ENCODE results near the gene EPB41.
"Not testable (repeated sequence)": the region's sequence is repeated elsewhere in the genome, so short reads cannot be mapped to it uniquely, and the experiment has no call there.

EPB41 gene

GRCh38 chr1:29131056-29131455 lies 216.7 kb downstream of the EPB41 start:
- DNase-seq (ENCODE audit: low read depth in 2 of 2): not testable (repeated sequence)

- no peak for DNase-seq (ENCODE audit: low read depth in 2 of 2)
Measured at GRCh38 chr1:29133861-29134694, 219.7 kb downstream of the EPB41 start.

- no peak for DNase-seq (ENCODE audit: low read depth in 2 of 2)
Measured at GRCh38 chr1:29134695-29135028, 220.3 kb downstream of the EPB41 start.

- no peak for DNase-seq (ENCODE audit: low read depth in 2 of 2)
Measured at GRCh38 chr1:29136391-29136915, 222.1 kb downstream of the EPB41 start.

GRCh38 chr1:29142714-29143113 lies 228.3 kb downstream of the EPB41 start:
- DNase-seq (ENCODE audit: low read depth in 2 of 2): no peak

GRCh38 chr1:29144178-29144577 lies 229.8 kb downstream of the EPB41 start:
- DNase-seq (ENCODE audit: low read depth in 2 of 2): no peak

- no peak for DNase-seq (ENCODE audit: low read depth in 2 of 2)
Measured at GRCh38 chr1:29145739-29146437, 231.5 kb downstream of the EPB41 start.

GRCh38 chr1:29148656-29149491 lies 234.5 kb downstream of the EPB41 start:
- DNase-seq (ENCODE audit: low read depth in 2 of 2): no peak

- not testable (repeated sequence) for DNase-seq (ENCODE audit: low read depth in 2 of 2)
Measured at GRCh38 chr1:29150346-29150745, 236.0 kb downstream of the EPB41 start.

GRCh38 chr1:29152046-29152805 lies 237.9 kb downstream of the EPB41 start:
- DNase-seq (ENCODE audit: low read depth in 2 of 2): no peak

- DNase-seq (ENCODE audit: low read depth in 2 of 2): no peak
Measured at GRCh38 chr1:29156543-29157268, 242.3 kb downstream of the EPB41 start.

GRCh38 chr1:29157269-29157601 lies 242.9 kb downstream of the EPB41 start:
- DNase-seq (ENCODE audit: low read depth in 2 of 2): no peak

GRCh38 chr1:29159773-29160172 lies 245.4 kb downstream of the EPB41 start:
- DNase-seq (ENCODE audit: low read depth in 2 of 2): no peak

GRCh38 chr1:29162025-29162424 lies 247.7 kb downstream of the EPB41 start:
- no peak for DNase-seq (ENCODE audit: low read depth in 2 of 2)

GRCh38 chr1:29162476-29163138 lies 248.2 kb downstream of the EPB41 start:
- DNase-seq (ENCODE audit: low read depth in 2 of 2): no peak

GRCh38 chr1:29164588-29164987 lies 250.2 kb downstream of the EPB41 start:
- DNase-seq (ENCODE audit: low read depth in 2 of 2): no peak

GRCh38 chr1:29166291-29166878 lies 252.0 kb downstream of the EPB41 start:
- no peak for DNase-seq (ENCODE audit: low read depth in 2 of 2)

- DNase-seq (ENCODE audit: low read depth in 2 of 2): no peak
Measured at GRCh38 chr1:29167904-29168303, 253.5 kb downstream of the EPB41 start.
